Retinal pigment epithelial cell (primary cell): ENCODE data around the gene PCNT.

Experiments used
- DNase-seq: peaks from one replicate; pipeline ENCODE4 v3.0.0-alpha.2; 2010; ENCODE audit warnings: low read depth
- H3K4me3 ChIP-seq: 2 replicates; pipeline ENCODE4 v1.5.1; 2011; ENCODE audit warnings: mild to moderate bottlenecking, low read length, control low read depth, moderate library complexity
- TF ChIP-seq, protein P1 (sequence below): conservative IDR thresholded peaks from 2 replicates; pipeline ENCODE4 v1.5.1; 2011; ENCODE audit warnings: low read depth, low read length, control low read depth, inconsistent platforms

PCNT gene

GRCh38 chr21:46316708-46317324, 7.1 kb upstream of the PCNT start:
- no peak overlapping the region for H3K4me3 ChIP-seq
- TF ChIP-seq, protein P1, sequence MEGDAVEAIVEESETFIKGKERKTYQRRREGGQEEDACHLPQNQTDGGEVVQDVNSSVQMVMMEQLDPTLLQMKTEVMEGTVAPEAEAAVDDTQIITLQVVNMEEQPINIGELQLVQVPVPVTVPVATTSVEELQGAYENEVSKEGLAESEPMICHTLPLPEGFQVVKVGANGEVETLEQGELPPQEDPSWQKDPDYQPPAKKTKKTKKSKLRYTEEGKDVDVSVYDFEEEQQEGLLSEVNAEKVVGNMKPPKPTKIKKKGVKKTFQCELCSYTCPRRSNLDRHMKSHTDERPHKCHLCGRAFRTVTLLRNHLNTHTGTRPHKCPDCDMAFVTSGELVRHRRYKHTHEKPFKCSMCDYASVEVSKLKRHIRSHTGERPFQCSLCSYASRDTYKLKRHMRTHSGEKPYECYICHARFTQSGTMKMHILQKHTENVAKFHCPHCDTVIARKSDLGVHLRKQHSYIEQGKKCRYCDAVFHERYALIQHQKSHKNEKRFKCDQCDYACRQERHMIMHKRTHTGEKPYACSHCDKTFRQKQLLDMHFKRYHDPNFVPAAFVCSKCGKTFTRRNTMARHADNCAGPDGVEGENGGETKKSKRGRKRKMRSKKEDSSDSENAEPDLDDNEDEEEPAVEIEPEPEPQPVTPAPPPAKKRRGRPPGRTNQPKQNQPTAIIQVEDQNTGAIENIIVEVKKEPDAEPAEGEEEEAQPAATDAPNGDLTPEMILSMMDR: no peak
- DNase-seq: no peak

- TF ChIP-seq, protein P1: no peak
- no peak for DNase-seq
- no peak overlapping the region for H3K4me3 ChIP-seq
These were observed 6.1 kb upstream of the PCNT start for GRCh38 chr21:46317710-46318463.

DNA sequence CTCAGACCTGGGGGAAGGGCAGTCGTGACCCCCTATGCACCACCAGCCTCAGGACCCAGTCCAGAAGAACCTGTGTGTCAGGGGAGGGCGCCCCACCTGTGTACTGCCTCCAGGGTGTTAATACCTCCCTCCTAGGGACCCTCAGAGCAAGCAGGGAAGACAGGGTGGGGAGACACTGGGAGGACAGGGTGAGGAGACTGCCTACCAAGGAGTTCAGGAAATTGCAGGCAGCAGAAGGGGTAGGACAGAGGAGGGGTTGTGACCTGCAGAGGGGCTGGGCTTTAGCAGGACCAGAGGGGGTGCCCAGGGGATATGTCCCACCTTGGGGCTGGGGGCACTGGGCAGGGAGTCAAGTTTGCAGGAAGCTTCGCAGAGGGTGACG, 5.5 kb upstream of the PCNT start:
- TF ChIP-seq, protein P1: no peak
- no peak overlapping the region for H3K4me3 ChIP-seq
- DNase-seq: no peak

- no peak for DNase-seq
- no peak overlapping the region for H3K4me3 ChIP-seq
- TF ChIP-seq, protein P1: no peak
These were observed 4.8 kb upstream of the PCNT start for GRCh38 chr21:46319186-46319585.

DNA sequence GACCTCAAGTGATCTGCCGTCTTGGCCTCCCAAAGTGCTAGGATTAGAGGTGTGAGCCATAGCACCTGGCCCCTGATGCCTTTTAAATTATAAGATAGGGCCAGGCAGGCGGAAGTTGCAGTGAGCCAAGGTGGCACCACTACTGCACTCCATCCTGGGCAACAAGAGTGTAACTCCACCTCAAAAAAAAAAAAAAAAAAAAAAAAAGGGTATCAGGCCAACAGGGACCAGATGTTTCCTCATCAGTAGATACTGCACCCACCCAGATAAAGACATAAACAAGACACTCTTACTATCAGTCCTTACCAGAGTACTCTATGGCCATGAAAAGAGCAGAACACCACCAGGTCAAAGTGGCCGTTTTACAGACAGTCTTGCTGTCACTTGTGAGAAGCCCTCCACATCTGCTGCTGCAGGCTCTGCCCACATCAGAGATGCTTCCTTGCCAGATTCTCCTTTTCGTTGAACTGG, 3.6 kb upstream of the PCNT start:
- TF ChIP-seq, protein P1: no peak
- H3K4me3 ChIP-seq: no peak overlapping the region
- DNase-seq: no peak

DNA sequence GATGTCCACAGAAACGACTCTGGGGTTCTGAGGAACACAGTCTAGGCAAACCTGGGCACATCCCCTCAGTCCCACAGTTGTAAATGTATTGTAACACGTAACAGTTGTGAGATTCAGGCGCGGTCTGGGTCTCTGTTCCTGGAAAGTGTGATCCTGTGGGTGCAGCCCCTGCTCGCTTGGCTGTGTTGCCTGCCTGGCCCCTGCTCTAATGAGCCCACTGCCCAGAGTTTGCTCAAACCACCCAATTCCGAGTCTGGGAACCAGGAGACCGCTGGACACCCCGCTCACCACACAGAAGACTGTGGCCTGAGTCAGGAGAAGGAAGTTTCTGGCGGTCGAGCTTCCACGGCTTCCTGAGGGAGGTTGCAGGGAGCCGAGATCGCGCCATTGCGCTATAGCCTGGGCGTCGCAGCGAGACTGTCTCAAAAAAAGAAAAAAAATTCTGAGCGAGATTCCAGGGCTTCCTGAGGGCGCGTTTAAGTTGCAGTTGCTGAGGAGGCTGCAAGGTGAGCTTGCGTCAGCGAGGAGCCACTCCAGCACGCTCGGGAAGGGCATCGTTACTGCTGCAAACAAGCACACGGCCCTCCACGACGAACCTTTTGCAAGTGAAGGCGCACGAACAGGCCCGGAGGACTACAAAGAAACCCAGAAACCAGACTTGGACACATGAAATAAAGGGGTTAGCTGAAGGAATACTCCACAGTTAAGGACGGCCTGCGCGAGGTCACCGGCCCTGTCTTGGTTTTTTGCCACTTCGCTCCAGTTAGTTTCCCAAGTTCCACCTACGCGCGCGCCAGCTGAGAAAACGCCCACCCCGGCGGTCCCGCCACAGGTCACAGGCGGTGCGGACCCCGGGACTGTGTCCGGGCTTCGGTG, 1.4 kb upstream of the PCNT start:
- DNase-seq: no peak
- TF ChIP-seq, protein P1: no peak
- peak overlapping the region; percentile 85 for H3K4me3 ChIP-seq
